Prostate gland (tissue), 2 donors: ENCODE measurements around the gene VEPH1.

Experiments
- CTCF ChIP-seq, 4 experiments: fragments of 200-600 bp in 2 of 4; fragments of 450-650 bp in 2 of 4; sonication (generic) in 2 of 4; IDR thresholded peaks; 1 replicate in 3 of 4; 2 replicates in 1 of 4; pipeline ENCODE4 v1.5.1; 2016 to 2019; ENCODE audit warnings: antibody characterized with exemption in 4 of 4, mild to moderate bottlenecking in 2 of 4, moderate library complexity in 2 of 4
- POLR2A ChIP-seq: fragments of 450-650 bp; IDR thresholded peaks from one replicate; pipeline ENCODE4 v1.6.1; 2016; ENCODE audit warnings: antibody characterized with exemption, mild to moderate bottlenecking

GRCh38 chr3:157412323-157412855, 90.8 kb downstream of the VEPH1 start:
- no peak for TF ChIP-seq CTCF (IDR thresholded peaks at IDR 0.05)
- TF ChIP-seq POLR2A: no peak
